ENCODE measurements around the gene SAPCD2. TPM values are rescaled to one million over a fixed set of nuclear protein-coding genes. Genes with fewer than 3 reads are reported as not detected.
A peak's percentile ranks its signal among the peaks of the same experiment; 100 is the strongest.
"Not testable (repeated sequence)": the region's sequence is repeated elsewhere in the genome, so short reads cannot be mapped to it uniquely, and the experiment has no call there.

The SAPCD2 gene
- total RNA-seq, 2 donors from 2014 or later, result 0.27 to 0.39 TPM

GRCh38 chr9:137070906-137071275, 534 bp upstream of the SAPCD2 start:
- H3K27me3 Mint-ChIP-seq, result peaks cover 5% of the 10 kb centered on the region
- peaks cover 11% of the 10 kb centered on the region for H3K4me1 Mint-ChIP-seq
- peak overlapping the region; percentile 84 for H3K4me3 Mint-ChIP-seq
- H3K9me3 ChIP-seq (ENCODE audit: control insufficient read depth, low read length, poor library complexity, severe bottlenecking), result no peaks in the 10 kb centered on the region
- DNase-seq (no peak), ATAC-seq (no peak)
- no peaks in the 10 kb centered on the region for H3K36me3 Mint-ChIP-seq (ENCODE audit: low read depth)
- H3K27ac Mint-ChIP-seq, result peak overlapping the region; percentile 32

- H3K4me3 Mint-ChIP-seq, result peak overlapping the region; percentile 43
- H3K4me1 Mint-ChIP-seq, result peaks cover 14% of the 10 kb centered on the region
- no peak overlapping the region for H3K27ac Mint-ChIP-seq
- ATAC-seq, result no peak
- H3K9me3 ChIP-seq (ENCODE audit: control insufficient read depth, low read length, poor library complexity, severe bottlenecking), result no peaks in the 10 kb centered on the region
- H3K27me3 Mint-ChIP-seq, result peaks cover 5% of the 10 kb centered on the region
- no peaks in the 10 kb centered on the region for H3K36me3 Mint-ChIP-seq (ENCODE audit: low read depth)
- no peak for DNase-seq
These were observed 757 bp downstream of the SAPCD2 start for GRCh38 chr9:137069508-137070091.

GRCh38 chr9:137068539-137069507, 1.5 kb downstream of the SAPCD2 start:
- Mint-ChIP-seq H3K27me3 (peaks cover 5% of the 10 kb centered on the region), H3K4me1 (peaks cover 17% of the 10 kb centered on the region), H3K27ac (no peak overlapping the region), H3K36me3 (ENCODE audit: low read depth) (no peaks in the 10 kb centered on the region), H3K4me3 (peak overlapping the region; percentile 53)
- DNase-seq, result no peak
- H3K9me3 ChIP-seq (ENCODE audit: control insufficient read depth, low read length, poor library complexity, severe bottlenecking), result no peaks in the 10 kb centered on the region
- ATAC-seq, result no peak

GRCh38 chr9:137067860-137068538, 2.4 kb downstream of the SAPCD2 start:
- Mint-ChIP-seq H3K4me3 (peak overlapping the region; percentile 31), H3K27ac (peak overlapping the region; percentile 29), H3K36me3 (ENCODE audit: low read depth) (no peaks in the 10 kb centered on the region), H3K4me1 (peaks cover 17% of the 10 kb centered on the region), H3K27me3 (peaks cover 5% of the 10 kb centered on the region)
- H3K9me3 ChIP-seq (ENCODE audit: control insufficient read depth, low read length, poor library complexity, severe bottlenecking), result no peaks in the 10 kb centered on the region
- DNase-seq (peak; percentile 73 to 83 (median 77)), ATAC-seq (peak; percentile 65)

- no peak for DNase-seq
- Mint-ChIP-seq H3K4me3 (no peak overlapping the region), H3K4me1 (peaks cover 15% of the 10 kb centered on the region), H3K27me3 (peaks cover 5% of the 10 kb centered on the region), H3K27ac (no peak overlapping the region), H3K36me3 (ENCODE audit: low read depth) (no peaks in the 10 kb centered on the region)
- H3K9me3 ChIP-seq (ENCODE audit: control insufficient read depth, low read length, poor library complexity, severe bottlenecking), result no peaks in the 10 kb centered on the region
- no peak for ATAC-seq
These were observed 4.1 kb downstream of the SAPCD2 start for GRCh38 chr9:137066096-137066861.

DNA sequence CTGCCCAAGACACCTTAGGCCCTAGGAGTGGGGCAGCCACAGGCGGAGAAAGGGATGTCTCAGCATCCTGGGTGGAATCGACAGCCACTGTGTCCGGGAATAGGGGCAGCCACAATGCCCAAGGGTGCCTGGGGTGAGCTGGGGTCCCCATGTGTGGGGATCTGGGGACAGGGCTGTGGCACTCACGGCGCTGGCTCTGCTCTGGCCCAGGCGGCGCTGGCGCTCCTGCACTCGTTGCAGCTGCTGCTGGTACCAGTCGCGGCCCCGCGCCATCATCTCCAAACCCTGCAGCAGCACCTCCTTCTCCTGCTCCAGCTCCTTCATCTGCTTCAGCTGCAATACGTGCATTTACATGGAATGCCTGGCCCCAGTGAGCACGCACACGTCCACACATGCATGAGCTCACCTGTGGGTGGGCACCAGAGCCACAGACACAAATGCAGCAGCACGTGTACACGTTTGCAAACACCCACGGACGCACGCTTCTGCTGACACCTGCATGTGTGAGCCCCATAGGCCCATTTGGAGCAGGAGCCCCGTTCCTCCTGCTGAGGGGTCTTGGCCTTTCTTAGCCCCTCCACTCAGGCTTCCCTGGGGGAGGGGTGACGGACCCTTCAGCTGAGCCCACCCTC, 4.9 kb downstream of the SAPCD2 start:
- H3K27me3 Mint-ChIP-seq, result peaks cover 5% of the 10 kb centered on the region
- peaks cover 11% of the 10 kb centered on the region for H3K4me1 Mint-ChIP-seq

DNA sequence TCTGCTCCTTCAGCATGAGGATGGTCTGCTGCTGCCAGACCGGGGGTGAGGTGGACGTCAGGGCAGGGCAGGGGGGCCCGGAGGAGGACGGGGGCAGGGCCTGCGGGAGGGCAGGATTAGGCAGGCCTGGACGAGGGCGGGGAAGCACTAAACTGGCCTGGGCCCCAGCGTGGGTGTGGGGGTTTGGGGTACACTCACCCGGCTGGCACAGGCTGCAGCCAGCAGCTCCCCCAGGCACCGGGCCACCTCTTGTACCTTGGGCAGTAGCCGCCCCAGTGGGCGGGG, 5.5 kb downstream of the SAPCD2 start:
- peaks cover 5% of the 10 kb centered on the region for H3K27me3 Mint-ChIP-seq
- H3K27ac Mint-ChIP-seq, result no peak overlapping the region

More for the DNA sequence above, 4.9 kb downstream of the SAPCD2 start:
- Mint-ChIP-seq H3K36me3 (ENCODE audit: low read depth) (no peaks in the 10 kb centered on the region), H3K27ac (no peak overlapping the region), H3K4me3 (no peak overlapping the region)
- ATAC-seq, result no peak
- no peak for DNase-seq
- H3K9me3 ChIP-seq (ENCODE audit: control insufficient read depth, low read length, poor library complexity, severe bottlenecking), result no peaks in the 10 kb centered on the region

GRCh38 chr9:137064027-137064879, 6.1 kb downstream of the SAPCD2 start:
- Mint-ChIP-seq H3K36me3 (ENCODE audit: low read depth) (no peaks in the 10 kb centered on the region), H3K27me3 (peaks cover 5% of the 10 kb centered on the region), H3K4me1 (peaks cover 10% of the 10 kb centered on the region), H3K4me3 (no peak overlapping the region), H3K27ac (no peak overlapping the region)
- H3K9me3 ChIP-seq (ENCODE audit: control insufficient read depth, low read length, poor library complexity, severe bottlenecking), result no peaks in the 10 kb centered on the region
- peak; percentile 43 for ATAC-seq
- peak; percentile 41 to 66 (median 59) for DNase-seq

More for the DNA sequence above, 5.5 kb downstream of the SAPCD2 start:
- Mint-ChIP-seq H3K4me1 (peaks cover 10% of the 10 kb centered on the region), H3K4me3 (no peak overlapping the region), H3K36me3 (ENCODE audit: low read depth) (no peaks in the 10 kb centered on the region)
- ATAC-seq (no peak), DNase-seq (no peak)
- no peaks in the 10 kb centered on the region for H3K9me3 ChIP-seq (ENCODE audit: control insufficient read depth, low read length, poor library complexity, severe bottlenecking)

DNA sequence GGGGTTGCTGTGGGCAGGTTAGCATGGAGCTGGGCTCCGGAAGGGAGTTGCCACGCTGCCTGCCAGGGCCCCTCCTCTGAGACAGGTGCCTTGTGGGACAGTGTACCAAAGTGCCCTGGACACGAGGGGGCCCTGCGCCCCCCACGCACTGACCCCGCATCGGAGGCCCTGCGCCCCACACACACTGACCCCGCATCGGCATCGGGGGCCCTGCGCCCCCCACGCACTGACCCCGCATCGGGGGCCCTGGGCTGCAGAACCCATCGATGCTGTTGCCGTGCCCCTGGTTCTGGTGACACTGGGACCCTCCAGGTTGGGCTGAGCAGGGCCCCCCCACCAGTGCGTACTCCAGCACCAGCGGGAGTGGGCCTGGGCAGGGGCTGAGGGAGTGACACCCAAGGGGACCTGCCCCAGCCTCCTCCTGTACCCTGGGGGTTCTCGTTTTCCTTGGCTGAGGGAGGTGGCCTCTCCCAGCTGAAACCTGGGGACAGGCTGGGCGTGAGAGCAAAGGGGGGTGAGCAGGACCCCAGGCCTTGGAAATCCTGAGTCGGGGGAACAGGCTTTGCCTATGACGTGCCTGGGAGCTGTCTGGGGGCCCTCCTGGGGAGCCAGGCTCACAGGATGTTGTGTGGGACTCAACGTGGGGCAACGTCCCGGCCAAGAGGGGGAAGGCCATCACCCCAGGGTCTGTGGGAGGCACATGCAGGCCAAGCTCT, 6.9 kb downstream of the SAPCD2 start:
- Mint-ChIP-seq H3K4me1 (peaks cover 10% of the 10 kb centered on the region), H3K4me3 (no peak overlapping the region), H3K27me3 (peaks cover 5% of the 10 kb centered on the region), H3K36me3 (ENCODE audit: low read depth) (no peaks in the 10 kb centered on the region), H3K27ac (no peak overlapping the region)
- DNase-seq, result no peak
- no peak for ATAC-seq
- no peaks in the 10 kb centered on the region for H3K9me3 ChIP-seq (ENCODE audit: control insufficient read depth, low read length, poor library complexity, severe bottlenecking)

GRCh38 chr9:137062798-137063197, 7.6 kb downstream of the SAPCD2 start:
- H3K27me3 Mint-ChIP-seq; ATAC-seq; H3K4me1 Mint-ChIP-seq; DNase-seq; H3K36me3 Mint-ChIP-seq (ENCODE audit: low read depth); H3K27ac Mint-ChIP-seq; H3K4me3 Mint-ChIP-seq; H3K9me3 ChIP-seq (ENCODE audit: control insufficient read depth, low read length, poor library complexity, severe bottlenecking): not testable (repeated sequence)

DNA sequence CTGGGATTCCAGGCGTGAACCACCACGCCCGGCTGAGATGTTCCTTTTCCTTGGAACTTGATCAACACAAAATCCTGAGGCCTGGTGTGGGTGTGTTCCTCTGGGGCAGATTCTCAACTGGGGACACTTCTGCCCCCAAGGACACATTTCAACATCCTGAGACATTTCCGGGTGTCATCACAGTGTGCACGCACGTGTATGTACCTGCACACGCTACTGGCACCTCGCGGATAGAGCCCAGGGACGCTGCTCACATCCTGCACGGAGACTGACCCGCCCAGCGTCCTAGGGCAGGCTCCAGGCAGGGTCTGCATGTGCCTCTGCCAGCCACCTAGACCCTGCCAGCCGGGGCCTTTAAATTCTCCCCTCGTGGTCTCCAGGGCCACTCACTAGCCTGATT, 8.0 kb downstream of the SAPCD2 start:
- H3K4me3 Mint-ChIP-seq, result no peak overlapping the region
- no peak for ATAC-seq
- H3K36me3 Mint-ChIP-seq (ENCODE audit: low read depth), result no peaks in the 10 kb centered on the region
- H3K4me1 Mint-ChIP-seq, result peaks cover 5% of the 10 kb centered on the region
- no peaks in the 10 kb centered on the region for H3K9me3 ChIP-seq (ENCODE audit: control insufficient read depth, low read length, poor library complexity, severe bottlenecking)
- H3K27me3 Mint-ChIP-seq, result no peaks in the 10 kb centered on the region
- no peak overlapping the region for H3K27ac Mint-ChIP-seq
- DNase-seq, result no peak

Measured in T-helper 17 cell (primary cell).